Fibroblast of mammary gland (primary cell): ENCODE measurements around the gene HARS2.

Source experiments
- DNase-seq: peaks from one replicate; pipeline ENCODE4 v3.0.0-alpha.2; 2010; ENCODE audit warnings: low read depth
- H3K4me3 ChIP-seq: 2 replicates; pipeline ENCODE4 v1.5.1; 2011; ENCODE audit warnings: low read depth, mild to moderate bottlenecking, low read length, moderate library complexity; ENCODE audit not compliant: control insufficient read depth
- CTCF ChIP-seq: conservative IDR thresholded peaks from 2 replicates; pipeline ENCODE4 v1.5.1; 2011; ENCODE audit warnings: low read depth, low read length, inconsistent platforms; ENCODE audit not compliant: control insufficient read depth, insufficient read depth

HARS2 gene

GRCh38 chr5:140674629-140675028 is 16.6 kb upstream of the HARS2 start:
- no peak for TF ChIP-seq CTCF
- no peak overlapping the region for H3K4me3 ChIP-seq
- no peak for DNase-seq

- no peak for DNase-seq
- no peak overlapping the region for H3K4me3 ChIP-seq
- no peak for TF ChIP-seq CTCF
Observed at GRCh38 chr5:140677947-140678346, 13.3 kb upstream of the HARS2 start.

- no peak overlapping the region for H3K4me3 ChIP-seq
- DNase-seq: no peak
- TF ChIP-seq CTCF: no peak
Observed at GRCh38 chr5:140678993-140679392, 12.3 kb upstream of the HARS2 start.

- peak overlapping the region; percentile 79 for H3K4me3 ChIP-seq
- no peak for TF ChIP-seq CTCF
- DNase-seq: no peak
Observed at GRCh38 chr5:140690376-140690932, 801 bp upstream of the HARS2 start.

GRCh38 chr5:140694276-140694675 is 3.0 kb downstream of the HARS2 start:
- TF ChIP-seq CTCF: no peak
- DNase-seq: no peak
- no peak overlapping the region for H3K4me3 ChIP-seq

- DNase-seq: no peak
- no peak for TF ChIP-seq CTCF
- no peak overlapping the region for H3K4me3 ChIP-seq
Observed at GRCh38 chr5:140696891-140697492, 5.7 kb downstream of the HARS2 start.
